ENCODE results near the gene SEMA6A. TPM values are rescaled to one million over a fixed set of nuclear protein-coding genes. Genes with fewer than 3 reads are reported as not detected.

The SEMA6A gene
- total RNA-seq, 2 experiments from 2014 or later = not detected

- Mint-ChIP-seq H3K4me3 (no peak overlapping the region), H3K9me3 (peaks cover 10% of the 10 kb centered on the region), H3K4me1 (ENCODE audit: low read depth) (no peaks in the 10 kb centered on the region), H3K27me3 (no peaks in the 10 kb centered on the region), H3K27ac (no peak overlapping the region), H3K36me3 (ENCODE audit: low read depth) (peaks cover 45% of the 10 kb centered on the region)
- H3K27me3 ChIP-seq (ENCODE audit: control insufficient read depth in 1 of 2, insufficient read depth in 2 of 2, low read length in 2 of 2) = no peaks in the 10 kb centered on the region
- H3K9me3 ChIP-seq (ENCODE audit: control insufficient read depth in 1 of 2, insufficient read depth in 1 of 2, low read length in 2 of 2) = peaks cover 0 to 18% of the 10 kb centered on the region in 2 experiments
- H3K4me3 ChIP-seq (ENCODE audit: low read length) = no peak overlapping the region
- DNase-seq = no peak
- H3K27ac ChIP-seq (ENCODE audit: low read depth in 1 of 2, low read length in 2 of 2) = no peak overlapping the region
- ChIA-PET POLR2A (no interaction called here), CTCF (no interaction called here)
- H3K36me3 ChIP-seq (ENCODE audit: insufficient read depth, low read length) = no peaks in the 10 kb centered on the region
- no peaks in the 10 kb centered on the region for H3K4me1 ChIP-seq (ENCODE audit: insufficient read depth, low read length)
- TF ChIP-seq CTCF (IDR thresholded peaks at IDR 0.05) = no peak
- intact Hi-C loops (cut with DNase I, micrococcal nuclease) = no loop called here
- ATAC-seq (ENCODE audit: poor library complexity) = no peak
Measured at GRCh38 chr5:116479776-116480675, 94.6 kb downstream of the SEMA6A start.

GRCh38 chr5:116478491-116478890 is 96.1 kb downstream of the SEMA6A start:
- Histone ChIP-seq H3K4me1 (ENCODE audit: insufficient read depth, low read length) (no peaks in the 10 kb centered on the region), H3K9me3 (ENCODE audit: control insufficient read depth in 1 of 2, insufficient read depth in 1 of 2, low read length in 2 of 2) (peaks cover 0 to 18% of the 10 kb centered on the region in 2 experiments), H3K27ac (ENCODE audit: low read depth in 1 of 2, low read length in 2 of 2) (no peak overlapping the region), H3K4me3 (ENCODE audit: low read length) (no peak overlapping the region), H3K36me3 (ENCODE audit: insufficient read depth, low read length) (no peaks in the 10 kb centered on the region), H3K27me3 (ENCODE audit: control insufficient read depth in 1 of 2, insufficient read depth in 2 of 2, low read length in 2 of 2) (no peaks in the 10 kb centered on the region)
- CTCF ChIA-PET = no interaction called here
- no peaks in the 10 kb centered on the region for H3K27me3 Mint-ChIP-seq
- ATAC-seq (ENCODE audit: poor library complexity) (no peak), DNase-seq (no peak)
- H3K9me3 Mint-ChIP-seq = peaks cover 12% of the 10 kb centered on the region
- no peaks in the 10 kb centered on the region for H3K4me1 Mint-ChIP-seq (ENCODE audit: low read depth)
- TF ChIP-seq CTCF (IDR thresholded peaks at IDR 0.05) = no peak
- intact Hi-C loops (cut with DNase I, micrococcal nuclease) = no loop called here
- H3K4me3 Mint-ChIP-seq = no peak overlapping the region
- H3K27ac Mint-ChIP-seq = no peak overlapping the region
- POLR2A ChIA-PET = no interaction called here
- H3K36me3 Mint-ChIP-seq (ENCODE audit: low read depth) = peaks cover 59% of the 10 kb centered on the region

- Mint-ChIP-seq H3K9me3 (peaks cover 13% of the 10 kb centered on the region), H3K4me1 (ENCODE audit: low read depth) (no peaks in the 10 kb centered on the region), H3K4me3 (no peak overlapping the region), H3K27ac (no peak overlapping the region), H3K36me3 (ENCODE audit: low read depth) (peaks cover 70% of the 10 kb centered on the region), H3K27me3 (no peaks in the 10 kb centered on the region)
- ATAC-seq (ENCODE audit: poor library complexity) (no peak), DNase-seq (no peak)
- Histone ChIP-seq H3K36me3 (ENCODE audit: insufficient read depth, low read length) (no peaks in the 10 kb centered on the region), H3K9me3 (ENCODE audit: control insufficient read depth in 1 of 2, insufficient read depth in 1 of 2, low read length in 2 of 2) (peaks cover 0 to 18% of the 10 kb centered on the region in 2 experiments), H3K27me3 (ENCODE audit: control insufficient read depth in 1 of 2, insufficient read depth in 2 of 2, low read length in 2 of 2) (no peaks in the 10 kb centered on the region), H3K27ac (ENCODE audit: low read depth in 1 of 2, low read length in 2 of 2) (no peak overlapping the region), H3K4me1 (ENCODE audit: insufficient read depth, low read length) (no peaks in the 10 kb centered on the region), H3K4me3 (ENCODE audit: low read length) (no peak overlapping the region)
- ChIA-PET CTCF (no interaction called here), POLR2A (no interaction called here)
- intact Hi-C loops (cut with DNase I, micrococcal nuclease) = no loop called here
- no peak for TF ChIP-seq CTCF (IDR thresholded peaks at IDR 0.05)
Measured at GRCh38 chr5:116476897-116477537, 97.6 kb downstream of the SEMA6A start.
